SK-N-SH (cell line): ENCODE data around the gene EXOC7. TPM values are rescaled to one million over a fixed set of nuclear protein-coding genes. Genes with fewer than 3 reads are reported as not detected.

ENCODE experiments used
- CTCF ChIA-PET: fragments of 300-600, 350-600 bp; formaldehyde crosslinking; extraction: SDS; loops from one replicate; lab custom pipeline; 2021; lab: Yijun Ruan, JAX
- POLR2A ChIA-PET: fragments of 350-600 bp; sonication (Branson Sonifier 250); formaldehyde crosslinking; extraction: SDS; loops from one replicate; lab custom pipeline; 2020; ENCODE audit warnings: antibody characterized with exemption, inconsistent platforms; lab: Yijun Ruan, JAX
- DNase-seq: peaks from one replicate; pipeline ENCODE4 v3.0.0; 2012
- H2AFZ ChIP-seq: fragments of 200-600 bp; sonication (generic); 2 replicates; pipeline ENCODE4 v1.8.1; 2016; ENCODE audit warnings: antibody characterized with exemption, mild to moderate bottlenecking, low read depth
- H3F3A ChIP-seq: fragments of 200-600 bp; sonication (generic); replicated peaks from 2 replicates; pipeline ENCODE3; 2016; ENCODE audit warnings: antibody characterized with exemption, mild to moderate bottlenecking; ENCODE audit not compliant: insufficient read depth
- H3K27ac ChIP-seq, 2 experiments: fragments of 200-500 bp in 1 of 2; fragments of 200-600 bp in 1 of 2; sonication (Bioruptor generic) in 1 of 2; sonication (generic), shearing (Covaris generic) in 1 of 2; 2 replicates each; pipeline versions ENCODE4 v1.5.1 to v1.6.1; 2014 to 2016; ENCODE audit warnings: low read depth in 2 of 2, inconsistent platforms in 1 of 2, low read length in 1 of 2, mild to moderate bottlenecking in 1 of 2, mixed read lengths in 1 of 2
- H3K27me3 ChIP-seq: fragments of 200-600 bp; sonication (generic), shearing (Covaris generic); 2 replicates; pipeline ENCODE4 v1.6.1; 2016; ENCODE audit warnings: mixed run types; ENCODE audit not compliant: insufficient read depth
- H3K36me3 ChIP-seq, 2 experiments: fragments of 200-500 bp in 1 of 2; fragments of 200-600 bp in 1 of 2; sonication (Bioruptor generic) in 1 of 2; sonication (generic) in 1 of 2; replicated peaks in 1 of 2; 2 replicates each; pipeline versions ENCODE3 to v1.5.1; 2014 to 2016; ENCODE audit warnings: low read length in 1 of 2, mild to moderate bottlenecking in 1 of 2; ENCODE audit not compliant: insufficient read depth in 2 of 2, control insufficient read depth in 1 of 2
- H3K4me1 ChIP-seq, 2 experiments: fragments of 200-500 bp in 1 of 2; fragments of 200-600 bp in 1 of 2; sonication (Bioruptor generic) in 1 of 2; sonication (generic), shearing (Covaris generic) in 1 of 2; 2 replicates each; pipeline versions ENCODE4 v1.5.1 to v1.6.1; 2014 to 2016; ENCODE audit warnings: low read depth in 1 of 2, low read length in 1 of 2, mixed run types in 1 of 2; ENCODE audit not compliant: insufficient read depth in 2 of 2, control insufficient read depth in 1 of 2
- H3K4me2 ChIP-seq: fragments of 200-600 bp; sonication (generic), shearing (Covaris generic); 2 replicates; pipeline ENCODE4 v1.6.1; 2017; ENCODE audit warnings: mixed run types
- H3K4me3 ChIP-seq, 2 experiments: fragments of 200-500 bp in 1 of 2; fragments of 200-600 bp in 1 of 2; sonication (Bioruptor generic) in 1 of 2; sonication (generic), shearing (Covaris generic) in 1 of 2; 2 replicates each; pipeline versions ENCODE4 v1.5.1 to v1.8.1; 2014 to 2016; ENCODE audit warnings: low read depth in 2 of 2, inconsistent platforms in 1 of 2, low read length in 1 of 2, mild to moderate bottlenecking in 1 of 2, mixed read lengths in 1 of 2, moderate library complexity in 1 of 2
- H3K79me2 ChIP-seq: fragments of 200-600 bp; sonication (generic); 2 replicates; pipeline ENCODE4 v1.8.1; 2017; ENCODE audit warnings: mild to moderate bottlenecking; ENCODE audit not compliant: insufficient read depth
- H3K9ac ChIP-seq: fragments of 200-600 bp; sonication (generic); 2 replicates; pipeline ENCODE4 v1.6.1; 2017; ENCODE audit warnings: mixed run types
- H3K9me2 ChIP-seq: fragments of 200-600 bp; sonication (generic); 2 replicates; pipeline ENCODE4 v1.6.1; 2017; ENCODE audit warnings: mixed run types
- H3K9me3 ChIP-seq: fragments of 200-600 bp; sonication (generic); 2 replicates; pipeline ENCODE4 v1.6.1; 2017; ENCODE audit warnings: mixed run types, mild to moderate bottlenecking, moderate library complexity
- H4K20me1 ChIP-seq: fragments of 200-600 bp; sonication (generic); 2 replicates; pipeline ENCODE4 v1.6.1; 2017; ENCODE audit warnings: mild to moderate bottlenecking, mixed run types; ENCODE audit not compliant: insufficient read depth
- ELF1 ChIP-seq: IDR thresholded peaks from 2 replicates; pipeline ENCODE4 v1.4.0; 2012
- EZH2phosphoT487 ChIP-seq: fragments of 200-600 bp; sonication (generic); IDR thresholded peaks from 2 replicates; pipeline ENCODE4 v1.6.1; 2017; ENCODE audit warnings: low read depth, mixed run types, mild to moderate bottlenecking, antibody characterized with exemption, moderate library complexity, borderline replicate concordance
- FOXJ3 ChIP-seq: sonication (generic); formaldehyde crosslinking; IDR thresholded peaks from 2 replicates; pipeline ENCODE4 v1.5.1; 2020; ENCODE audit warnings: mild to moderate bottlenecking, missing genetic modification reagents
- FOXM1 ChIP-seq: IDR thresholded peaks from 2 replicates; pipeline ENCODE4 v1.4.0; 2012; ENCODE audit warnings: low read depth, mild to moderate bottlenecking
- IRF3 ChIP-seq: fragments of 150-350 bp; IDR thresholded peaks from 2 replicates; pipeline ENCODE4 v1.6.1; 2016; ENCODE audit warnings: mild to moderate bottlenecking, low read depth, low read length
- JUND ChIP-seq: IDR thresholded peaks from 2 replicates; pipeline ENCODE4 v1.4.0; 2012
- MEF2A ChIP-seq: IDR thresholded peaks from 2 replicates; pipeline ENCODE4 v1.4.0; 2012; ENCODE audit warnings: low read depth, borderline replicate concordance
- MXI1 ChIP-seq: IDR thresholded peaks from 2 replicates; pipeline ENCODE4 v1.6.1; 2012; ENCODE audit warnings: mild to moderate bottlenecking, low read depth, low read length, improper control_type of control experiment
- NFIC ChIP-seq: IDR thresholded peaks from 2 replicates; pipeline ENCODE4 v1.4.0; 2012; ENCODE audit warnings: borderline replicate concordance
- NRF1 ChIP-seq: IDR thresholded peaks from 2 replicates; pipeline ENCODE4 v1.6.1; 2012; ENCODE audit warnings: low read depth, mild to moderate bottlenecking, low read length
- POLR2AphosphoS5 ChIP-seq: IDR thresholded peaks from 2 replicates; pipeline ENCODE4 v1.6.1; 2012; ENCODE audit warnings: low read depth, low read length
- RAD21 ChIP-seq: IDR thresholded peaks from 2 replicates; pipeline ENCODE4 v1.6.1; 2012; ENCODE audit warnings: mild to moderate bottlenecking, low read length
- RCOR1 ChIP-seq: fragments of 150-350 bp; IDR thresholded peaks from 2 replicates; pipeline ENCODE4 v1.6.1; 2017; ENCODE audit warnings: antibody characterized with exemption, low read length
- RFX5 ChIP-seq: IDR thresholded peaks from 2 replicates; pipeline ENCODE4 v1.6.1; 2012; ENCODE audit warnings: mild to moderate bottlenecking, improper control_type of control experiment, low read length
- RXRA ChIP-seq: IDR thresholded peaks from 2 replicates; pipeline ENCODE4 v1.4.0; 2012; ENCODE audit warnings: low read depth, mild to moderate bottlenecking, borderline replicate concordance
- SIN3A ChIP-seq: IDR thresholded peaks from 2 replicates; pipeline ENCODE4 v1.6.1; 2012; ENCODE audit warnings: low read depth, mild to moderate bottlenecking, low read length, moderate library complexity, borderline replicate concordance
- SMC3 ChIP-seq: IDR thresholded peaks from 2 replicates; pipeline ENCODE4 v1.6.1; 2012; ENCODE audit warnings: low read depth, low read length, improper control_type of control experiment
- TAF1 ChIP-seq: IDR thresholded peaks from 2 replicates; pipeline ENCODE4 v1.6.1; 2012; ENCODE audit warnings: low read depth, mild to moderate bottlenecking, low read length, moderate library complexity, borderline replicate concordance
- TEAD4 ChIP-seq: IDR thresholded peaks from 2 replicates; pipeline ENCODE4 v1.4.0; 2012; ENCODE audit warnings: mild to moderate bottlenecking, borderline replicate concordance; ENCODE audit not compliant: insufficient read depth
- USF1 ChIP-seq: IDR thresholded peaks from 2 replicates; pipeline ENCODE4 v1.4.0; 2012; ENCODE audit warnings: low read depth, borderline replicate concordance
- USF2 ChIP-seq: fragments of 150-350 bp; IDR thresholded peaks from 2 replicates; pipeline ENCODE4 v1.6.1; 2017; ENCODE audit warnings: antibody characterized with exemption, low read length, low read depth, borderline replicate concordance
- YY1 ChIP-seq: IDR thresholded peaks from 2 replicates; pipeline ENCODE4 v1.4.0; 2012; ENCODE audit warnings: low read depth, mild to moderate bottlenecking
- ZBTB33 ChIP-seq: IDR thresholded peaks from 2 replicates; pipeline ENCODE4 v1.4.0; 2012; ENCODE audit warnings: low read depth, borderline replicate concordance
- WGBS: methylation state at CpG from one replicate; pipeline ENCODE4 v1.1.6; 2017; ENCODE audit warnings: low lambda C conversion rate; 5-methylcytosine and 5-hydroxymethylcytosine counted together
- polyA plus RNA-seq, 3 experiments: library from polyadenylated mRNA; depleted of rRNA; stranded (reverse); fragments of >200 nt; gene quantifications; 2 replicates each; pipeline ENCODE4 v1.2.3, GENCODE V29; 2012

EXOC7 gene
- polyA plus RNA-seq, 1 of the 3 experiments (the other 2 are of a cell fraction): 129 TPM

GRCh38 chr17:76097716-76098295 is 5.8 kb downstream of the EXOC7 start:
- 95% methylated on average over 19 of the region's 19 CpGs for WGBS
- peaks cover 19% of the 10 kb centered on the region for H3K79me2 ChIP-seq
- POLR2A ChIA-PET: no interaction called here
- peaks cover 49 to 90% of the 10 kb centered on the region in 2 experiments for H3K36me3 ChIP-seq
- no peaks in the 10 kb centered on the region for H3K27me3 ChIP-seq
- H3K9ac ChIP-seq: no peak overlapping the region
- H4K20me1 ChIP-seq: no peaks in the 10 kb centered on the region
- peaks cover 3 to 7% of the 10 kb centered on the region in 2 experiments; a peak in 2 of 4 replicates for H3K4me1 ChIP-seq
- TF ChIP-seq FOXM1 (no peak), TEAD4 (no peak), TAF1 (no peak), IRF3 (no peak), FOXJ3 (no peak), MXI1 (no peak), POLR2AphosphoS5 (no peak), NRF1 (no peak), SIN3A (no peak), RAD21 (no peak), YY1 (no peak), USF1 (no peak), RXRA (no peak)
- H3K9me2 ChIP-seq: no peaks in the 10 kb centered on the region
- H3K4me3 ChIP-seq: no peak overlapping the region
- DNase-seq: no peak
- no peak overlapping the region for H2AFZ ChIP-seq
- H3K27ac ChIP-seq: no peak overlapping the region
- H3F3A ChIP-seq: no peaks in the 10 kb centered on the region
- CTCF ChIA-PET: no interaction called here
- H3K9me3 ChIP-seq: no peaks in the 10 kb centered on the region
- no peak overlapping the region for H3K4me2 ChIP-seq

- Histone ChIP-seq H3K9ac (no peak overlapping the region), H3K4me1 (no peaks in the 10 kb centered on the region), H3K4me2 (no peak overlapping the region), H3K9me2 (no peaks in the 10 kb centered on the region), H4K20me1 (no peaks in the 10 kb centered on the region), H3K27ac (no peak overlapping the region), H3K4me3 (no peak overlapping the region), H2AFZ (no peak overlapping the region), H3K9me3 (no peaks in the 10 kb centered on the region), H3K79me2 (no peaks in the 10 kb centered on the region; the same call in 1 of the 2 replicates), H3K27me3 (no peaks in the 10 kb centered on the region), H3K36me3 (peaks cover 53 to 76% of the 10 kb centered on the region in 2 experiments), H3F3A (no peaks in the 10 kb centered on the region)
- no peak for TF ChIP-seq RCOR1
- no peak for TF ChIP-seq TEAD4
- no peak for TF ChIP-seq FOXM1
- no peak for TF ChIP-seq JUND
- no peak for TF ChIP-seq MXI1
- TF ChIP-seq IRF3: no peak
- TF ChIP-seq SMC3: no peak
- TF ChIP-seq ELF1: no peak
- no peak for TF ChIP-seq USF2
- no peak for TF ChIP-seq FOXJ3
- no peak for TF ChIP-seq EZH2phosphoT487
- no peak for TF ChIP-seq NFIC
- no peak for TF ChIP-seq NRF1
- TF ChIP-seq ZBTB33: no peak
- no peak for TF ChIP-seq RFX5
- TF ChIP-seq MEF2A: no peak
- ChIA-PET CTCF (interaction anchor here (0.6 to 4.6 kb wide), 6 partner anchors 10 to 203 kb away, joined by 3 to 16 read pairs (median 4); no protein-coding TSS in a partner anchor), POLR2A (interaction anchor here (1.0 to 1.5 kb wide), 3 partner anchors 10 to 24 kb away, joined by 3 read pairs; partner anchors contain the start of gene SRP68)
- no peak for DNase-seq
- 92% methylated on average over 13 of the region's 13 CpGs for WGBS
Measured at GRCh38 chr17:76095943-76096342, 7.6 kb downstream of the EXOC7 start.
